Right atrium auricular region (tissue), 2 donors: ENCODE measurements around the gene TMEM253. TPM values are rescaled to one million over a fixed set of nuclear protein-coding genes. Genes with fewer than 3 reads are reported as not detected.

Experiments
- DNase-seq: peaks from one replicate; pipeline ENCODE4 v3.0.0-alpha.2; 2019; ENCODE audit warnings: low spot score
- H3K27ac ChIP-seq, 2 donors: fragments of 200-600 bp; sonication (generic); 1 replicate in 1 of 2; 2 replicates in 1 of 2; pipeline ENCODE4 v1.5.1; 2016 to 2019
- H3K27me3 ChIP-seq, 2 donors: fragments of 200-600 bp; sonication (generic); one replicate each; pipeline versions ENCODE4 v1.5.1 to v1.6.0; 2017 to 2019
- H3K36me3 ChIP-seq: fragments of 200-600 bp; sonication (generic); one replicate; pipeline ENCODE4 v1.5.1; 2016
- H3K4me1 ChIP-seq, 2 donors: fragments of 200-600 bp; sonication (generic); one replicate each; pipeline versions ENCODE4 v1.5.1 to v1.6.0; 2017 to 2019
- H3K4me3 ChIP-seq, 2 donors: fragments of 200-600 bp; sonication (generic); 1 replicate in 1 of 2; 2 replicates in 1 of 2; pipeline ENCODE4 v1.5.1; 2017 to 2019; ENCODE audit warnings: mild to moderate bottlenecking in 1 of 2, moderate library complexity in 1 of 2
- H3K9me3 ChIP-seq, 2 donors: fragments of 200-600 bp; sonication (generic); one replicate each; pipeline ENCODE4 v1.5.1; 2019
- total RNA-seq, 2 donors: library from RNA; depleted of rRNA; stranded (reverse); fragments of >200 nt; gene quantifications; one replicate each; pipeline ENCODE4 v1.1.0, GENCODE V29; 2016
- TF ChIP-seq, protein P1 (sequence below), 2 donors: fragments of 200-600 bp; sonication (generic); IDR thresholded peaks; one replicate each; pipeline ENCODE4 v1.5.1; 2019; ENCODE audit warnings: antibody characterized with exemption in 2 of 2

The TMEM253 gene
- total RNA-seq, 2 donors from 2014 or later, result not detected

DNA sequence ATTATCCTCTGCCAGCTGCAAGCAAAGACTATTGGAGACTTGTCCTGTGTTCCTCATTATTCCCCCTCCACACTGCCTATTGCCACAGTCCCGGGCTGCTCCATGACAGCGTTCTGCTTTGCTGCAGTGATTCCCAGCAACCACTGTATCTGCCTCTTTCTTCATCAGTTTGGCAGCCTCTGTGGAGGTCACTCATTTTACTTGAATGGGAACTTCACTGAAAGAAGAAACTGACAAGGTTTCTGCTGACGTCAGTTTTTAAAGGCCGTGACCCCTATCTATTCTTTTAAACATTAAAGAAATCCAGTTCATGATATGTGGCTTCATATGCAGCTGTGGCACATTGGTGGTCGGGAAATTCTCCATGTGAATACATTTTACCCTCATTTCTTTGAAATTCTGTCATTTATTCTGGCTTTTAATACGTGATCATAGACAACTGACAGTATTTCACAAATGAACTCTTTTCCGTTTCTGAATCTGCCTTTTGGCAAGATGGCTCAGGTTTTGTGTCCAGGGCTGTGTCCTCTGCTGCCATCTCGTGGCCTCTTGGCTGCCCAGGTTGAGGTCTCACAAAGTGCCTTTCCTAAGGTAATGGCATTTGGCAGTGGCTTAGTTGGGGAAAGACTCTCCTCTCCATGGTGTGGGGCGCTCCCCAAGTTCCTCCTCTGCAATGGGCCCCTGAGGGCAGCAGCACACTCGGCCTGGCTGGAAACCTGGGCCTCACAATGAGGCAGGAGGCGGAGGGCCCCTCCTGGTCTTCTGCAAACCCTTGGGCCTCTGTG, 5.8 kb downstream of the TMEM253 start:
- Histone ChIP-seq H3K27me3 (no peaks in the 10 kb centered on the region), H3K4me1 (peaks cover 0 to 45% of the 10 kb centered on the region in 2 donors), H3K9me3 (no peaks in the 10 kb centered on the region), H3K36me3 (no peaks in the 10 kb centered on the region), H3K27ac (peak overlapping the region; percentile 36 to 99), H3K4me3 (peak overlapping the region in 1 of 2 donors; percentile 6)
- peak; percentile 84 for DNase-seq
- TF ChIP-seq, protein P1, sequence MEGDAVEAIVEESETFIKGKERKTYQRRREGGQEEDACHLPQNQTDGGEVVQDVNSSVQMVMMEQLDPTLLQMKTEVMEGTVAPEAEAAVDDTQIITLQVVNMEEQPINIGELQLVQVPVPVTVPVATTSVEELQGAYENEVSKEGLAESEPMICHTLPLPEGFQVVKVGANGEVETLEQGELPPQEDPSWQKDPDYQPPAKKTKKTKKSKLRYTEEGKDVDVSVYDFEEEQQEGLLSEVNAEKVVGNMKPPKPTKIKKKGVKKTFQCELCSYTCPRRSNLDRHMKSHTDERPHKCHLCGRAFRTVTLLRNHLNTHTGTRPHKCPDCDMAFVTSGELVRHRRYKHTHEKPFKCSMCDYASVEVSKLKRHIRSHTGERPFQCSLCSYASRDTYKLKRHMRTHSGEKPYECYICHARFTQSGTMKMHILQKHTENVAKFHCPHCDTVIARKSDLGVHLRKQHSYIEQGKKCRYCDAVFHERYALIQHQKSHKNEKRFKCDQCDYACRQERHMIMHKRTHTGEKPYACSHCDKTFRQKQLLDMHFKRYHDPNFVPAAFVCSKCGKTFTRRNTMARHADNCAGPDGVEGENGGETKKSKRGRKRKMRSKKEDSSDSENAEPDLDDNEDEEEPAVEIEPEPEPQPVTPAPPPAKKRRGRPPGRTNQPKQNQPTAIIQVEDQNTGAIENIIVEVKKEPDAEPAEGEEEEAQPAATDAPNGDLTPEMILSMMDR (IDR thresholded peaks at IDR 0.05), result peak; percentile 69 to 94

DNA sequence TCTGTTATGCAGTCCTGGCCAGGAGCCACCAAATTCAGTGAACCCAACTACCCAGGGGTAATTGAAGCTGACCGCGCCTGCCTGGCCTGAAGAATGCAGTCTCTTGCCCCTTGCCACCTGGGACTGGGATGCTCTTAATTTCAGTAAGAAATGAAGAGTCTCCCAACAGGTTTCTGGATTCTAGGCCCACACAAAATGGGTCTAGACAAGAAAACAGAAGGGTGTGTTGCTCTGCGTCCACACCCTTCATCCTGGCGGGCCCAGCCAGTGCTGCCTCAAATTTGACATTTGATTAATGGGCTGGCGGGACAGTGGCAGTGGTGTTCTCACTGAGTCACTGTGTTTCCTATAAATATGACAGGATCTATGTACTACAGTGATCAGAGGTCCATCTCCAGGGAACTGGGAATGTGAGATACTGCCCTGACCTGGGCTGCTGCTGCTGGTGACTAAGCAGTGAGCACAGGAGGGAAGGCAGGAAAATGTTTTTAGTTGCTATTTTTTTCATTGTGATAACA, 6.5 kb downstream of the TMEM253 start:
- TF ChIP-seq, protein P1 (IDR thresholded peaks at IDR 0.05), result no peak
- no peak for DNase-seq
- H3K4me1 ChIP-seq, result peaks cover 0 to 45% of the 10 kb centered on the region in 2 donors
- no peaks in the 10 kb centered on the region for H3K27me3 ChIP-seq
- H3K36me3 ChIP-seq, result no peaks in the 10 kb centered on the region
- no peaks in the 10 kb centered on the region for H3K9me3 ChIP-seq
- H3K4me3 ChIP-seq, result no peak overlapping the region
- H3K27ac ChIP-seq, result peak overlapping the region; percentile 36 to 99

DNA sequence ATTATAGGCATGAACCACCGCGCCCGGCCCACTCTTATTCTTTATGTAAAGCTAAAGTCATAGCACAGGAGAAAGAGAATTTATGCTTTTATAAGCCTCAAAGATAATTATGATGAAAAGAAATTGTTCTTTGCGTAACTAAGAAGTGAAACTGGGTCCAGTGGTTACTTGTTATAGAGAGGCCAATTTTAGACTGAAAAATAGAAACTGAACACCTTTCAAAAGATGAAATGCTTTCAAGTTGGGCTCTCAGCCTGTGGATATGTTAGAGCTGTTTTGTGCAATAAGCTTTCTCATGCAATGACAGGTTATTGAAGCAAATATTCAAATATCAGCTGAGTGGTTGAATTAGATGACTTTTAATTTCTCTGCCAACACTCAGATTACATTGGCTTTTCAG, 7.9 kb downstream of the TMEM253 start:
- no peak overlapping the region for H3K27ac ChIP-seq
- TF ChIP-seq, protein P1 (IDR thresholded peaks at IDR 0.05), result no peak
- H3K4me1 ChIP-seq, result peaks cover 0 to 33% of the 10 kb centered on the region in 2 donors
- no peak overlapping the region for H3K4me3 ChIP-seq
- H3K36me3 ChIP-seq, result no peaks in the 10 kb centered on the region
- H3K9me3 ChIP-seq, result no peaks in the 10 kb centered on the region
- DNase-seq, result no peak
- no peaks in the 10 kb centered on the region for H3K27me3 ChIP-seq

DNA sequence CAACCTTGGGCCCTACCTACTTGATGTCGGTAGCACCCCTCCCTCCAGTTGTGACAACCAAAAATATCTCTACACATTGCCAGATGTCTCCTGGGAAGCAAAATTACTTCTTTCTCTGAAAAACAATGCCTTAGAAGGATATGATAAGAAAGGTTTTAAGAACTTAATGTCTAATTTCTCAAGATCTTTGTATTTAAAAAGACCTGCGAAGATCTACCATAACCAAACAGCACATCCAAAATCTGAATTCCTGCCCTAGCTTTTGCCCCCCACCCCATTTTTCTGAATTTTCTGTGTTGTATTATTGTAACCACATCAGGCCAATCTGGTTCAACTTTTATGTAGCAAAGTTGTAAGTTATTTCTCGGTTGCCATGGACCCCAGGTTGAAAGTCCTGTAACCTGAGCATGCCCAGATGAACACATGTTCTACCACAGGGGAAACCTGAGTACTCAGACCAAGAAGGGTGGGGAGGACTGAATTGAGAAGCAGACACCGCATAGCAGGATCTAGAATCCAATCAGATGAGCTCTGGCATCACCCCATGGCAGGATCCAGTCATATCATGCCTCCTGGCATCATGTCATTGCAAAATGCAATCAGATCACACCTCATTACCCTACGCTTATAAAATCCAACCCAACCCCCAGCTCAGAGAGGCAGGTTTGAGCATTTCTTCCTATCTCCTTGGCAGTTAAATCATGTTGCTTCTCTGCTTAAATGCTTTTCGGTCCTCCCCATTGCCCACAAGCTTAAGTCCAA, 8.7 kb downstream of the TMEM253 start:
- no peaks in the 10 kb centered on the region for H3K9me3 ChIP-seq
- no peaks in the 10 kb centered on the region for H3K36me3 ChIP-seq
- DNase-seq, result no peak
- no peak overlapping the region for H3K27ac ChIP-seq
- no peaks in the 10 kb centered on the region for H3K27me3 ChIP-seq
- TF ChIP-seq, protein P1 (IDR thresholded peaks at IDR 0.05), result no peak
- no peak overlapping the region for H3K4me3 ChIP-seq
- H3K4me1 ChIP-seq, result peaks cover 0 to 28% of the 10 kb centered on the region in 2 donors

DNA sequence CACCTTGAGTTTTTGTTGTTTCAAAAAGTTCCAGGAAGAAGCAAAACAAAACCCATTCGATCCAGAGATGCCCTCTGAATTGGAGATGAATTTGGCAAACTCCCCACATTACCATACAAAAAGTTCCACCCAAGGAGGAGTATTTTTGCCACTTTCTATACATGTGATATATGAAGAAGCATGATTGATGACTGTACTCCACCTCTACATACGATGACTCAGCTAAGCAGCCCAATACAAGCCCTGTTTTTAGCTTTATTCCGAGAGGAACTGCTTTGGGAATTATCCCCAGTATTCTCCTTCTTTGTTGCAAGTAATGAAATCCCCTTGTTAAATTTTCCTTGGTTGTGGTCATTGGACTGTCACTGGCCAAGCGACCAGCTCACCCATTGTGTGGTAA, 11.4 kb downstream of the TMEM253 start:
- no peaks in the 10 kb centered on the region for H3K9me3 ChIP-seq
- H3K27ac ChIP-seq, result no peak overlapping the region
- TF ChIP-seq, protein P1 (IDR thresholded peaks at IDR 0.05), result no peak
- no peak for DNase-seq
- no peaks in the 10 kb centered on the region for H3K27me3 ChIP-seq
- no peak overlapping the region for H3K4me3 ChIP-seq
- no peaks in the 10 kb centered on the region for H3K36me3 ChIP-seq
- H3K4me1 ChIP-seq, result peaks cover 0 to 1% of the 10 kb centered on the region in 2 donors
